Fibroblast of peridontal ligament (primary cell): ENCODE measurements around the gene LRTM1.

Source experiments
- DNase-seq: peaks from one replicate; pipeline ENCODE4 v3.0.0-alpha.2; 2010; ENCODE audit errors: extremely low read depth

The LRTM1 gene

DNA sequence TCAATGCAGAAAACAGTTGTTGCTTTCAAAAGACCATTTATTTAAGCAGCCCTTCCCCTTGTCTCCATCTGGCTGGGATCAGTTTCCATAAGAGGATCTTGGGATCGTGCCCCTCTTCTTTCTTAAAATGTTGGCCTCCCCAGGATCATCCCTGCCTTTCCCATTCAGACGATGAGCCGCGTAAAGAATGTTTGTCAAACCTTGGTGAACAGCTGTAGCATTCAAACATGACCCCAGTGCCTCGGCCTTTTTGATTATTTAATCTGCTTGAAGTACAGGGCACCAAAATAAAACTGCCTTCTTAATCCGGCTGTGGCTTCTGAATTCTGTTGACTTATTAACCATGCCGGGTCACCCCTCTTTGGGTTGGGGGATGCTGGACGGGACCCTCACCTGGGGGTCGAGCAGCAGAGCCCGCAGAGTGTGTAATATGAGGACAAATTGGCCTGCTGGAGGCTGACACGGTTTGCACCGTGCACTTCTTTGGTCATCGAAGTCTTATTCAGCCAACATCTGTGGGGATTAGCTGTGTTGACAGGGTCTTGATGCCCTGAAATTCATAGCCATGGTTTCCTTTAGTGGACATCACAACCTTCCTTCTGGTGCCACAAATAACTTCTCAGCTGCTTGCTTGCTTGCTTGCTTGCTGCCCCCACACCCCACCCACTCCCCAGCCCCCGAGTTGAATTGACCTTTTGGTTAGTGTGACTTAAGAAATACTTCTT lies at the start of gene LRTM1:
Gene LRTM1, minus strand, starts transcription at position 14 of the 725 bp plus-strand sequence. CDS start 148 bp downstream, outside the sequence.
- DNase-seq: no peak

DNA sequence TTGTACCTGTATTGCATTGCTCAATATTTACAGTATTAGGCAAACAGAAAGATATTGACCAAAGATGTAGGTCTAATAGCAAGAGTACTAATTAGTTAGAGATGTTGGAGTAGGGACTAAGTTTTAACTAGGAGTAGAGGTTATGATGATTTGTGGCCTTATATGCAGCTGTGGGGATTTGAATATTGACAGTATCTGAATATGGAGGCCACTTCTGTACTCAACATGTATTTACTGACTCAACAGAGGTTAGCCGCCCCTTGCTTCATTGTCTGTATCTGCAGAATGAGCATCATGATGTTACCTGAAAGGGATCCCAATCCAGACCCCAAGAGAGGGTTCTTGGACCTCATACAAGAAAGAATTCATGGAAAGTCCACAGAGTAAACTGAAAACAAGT lies 49.6 kb upstream of the LRTM1 start:
- DNase-seq: no peak

DNA sequence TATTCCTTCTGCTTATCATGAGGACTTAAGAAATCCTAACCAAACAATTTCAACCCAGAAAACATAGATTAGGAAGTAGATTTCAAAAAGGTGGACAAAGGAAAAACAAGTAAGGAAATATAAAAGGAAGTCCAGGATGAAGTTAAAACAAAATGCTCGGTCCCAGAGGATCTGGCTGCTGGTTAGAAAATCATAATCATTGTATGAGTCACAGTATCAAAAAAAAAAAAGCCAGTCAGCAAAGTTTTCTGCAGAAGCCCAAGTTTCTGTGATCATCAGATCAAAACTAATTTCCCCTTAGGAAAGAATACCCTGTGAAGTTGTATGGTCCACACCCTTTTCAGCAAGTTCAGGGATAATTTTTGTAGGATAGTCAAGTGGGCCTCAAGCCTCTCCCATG lies 43.0 kb upstream of the LRTM1 start:
- DNase-seq: peak; percentile 75

DNA sequence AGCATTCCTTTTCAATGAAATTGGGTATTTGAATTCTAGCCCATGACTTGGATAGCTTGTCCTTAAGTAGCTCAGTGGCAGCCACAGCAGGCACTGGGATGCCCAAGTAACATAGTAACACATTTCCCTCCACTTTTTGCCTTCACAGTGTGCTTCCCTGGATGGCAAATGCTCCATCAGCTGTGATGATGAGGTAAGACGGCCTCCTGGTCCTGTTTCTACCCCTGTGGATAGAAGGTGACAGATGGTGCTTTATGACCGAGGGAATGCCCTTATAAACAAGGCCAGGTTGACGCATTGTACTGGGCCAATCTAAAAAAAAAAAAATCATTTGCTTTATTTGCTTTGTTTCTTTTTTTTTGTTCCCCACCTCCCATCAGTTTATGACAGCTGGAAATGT lies 41.8 kb upstream of the LRTM1 start:
- DNase-seq: no peak

DNA sequence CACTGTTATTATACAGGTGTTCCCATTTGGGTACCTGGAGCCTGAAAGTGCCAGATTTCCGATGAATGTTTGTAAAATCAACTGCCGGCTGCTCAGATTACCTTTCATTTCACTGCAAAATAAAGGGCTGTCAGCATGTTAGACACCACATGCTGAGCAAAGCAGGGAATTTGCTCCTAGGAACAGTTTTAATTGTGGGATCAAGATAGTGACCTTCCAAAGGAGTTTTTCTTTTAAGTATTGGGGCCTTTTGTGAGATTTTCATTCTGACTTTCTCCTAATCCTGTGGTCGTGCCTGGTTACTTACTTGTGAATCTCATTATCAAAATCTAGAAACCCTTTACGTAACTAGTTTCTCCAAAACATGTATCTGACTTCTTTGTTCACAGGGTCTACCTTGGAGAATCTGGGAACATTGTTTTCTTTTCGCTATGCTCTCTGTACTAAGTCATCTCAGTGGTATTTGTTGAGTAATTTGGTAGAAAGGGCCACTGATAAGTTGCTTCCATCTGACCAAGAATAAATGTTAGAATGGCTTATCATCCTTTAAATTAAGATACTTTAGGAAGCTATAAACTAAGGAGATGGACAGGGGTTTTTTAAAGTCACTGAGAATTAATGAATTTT lies 40.8 kb upstream of the LRTM1 start:
- peak; percentile 58 for DNase-seq

DNA sequence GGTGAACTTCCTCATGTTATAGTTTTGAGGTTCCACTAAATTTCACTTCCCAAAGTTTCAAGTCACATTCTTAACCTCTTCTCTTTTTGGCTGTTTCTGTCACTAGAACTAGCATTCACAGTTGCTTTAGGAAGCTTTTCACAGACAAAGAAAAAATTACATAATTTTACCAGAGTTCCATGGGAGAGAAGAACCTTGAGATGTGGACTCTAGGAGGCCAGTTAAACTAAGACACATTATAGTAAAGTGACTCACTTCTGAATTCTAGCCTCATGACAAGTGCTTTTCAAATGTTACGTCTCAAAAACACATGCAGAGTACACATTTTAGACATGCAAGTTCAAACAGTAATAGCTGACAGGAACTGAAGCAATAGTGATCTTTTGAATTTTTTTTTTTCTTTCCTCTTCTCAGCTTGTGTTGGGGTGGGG lies 39.9 kb upstream of the LRTM1 start:
- peak; percentile 62 for DNase-seq

DNA sequence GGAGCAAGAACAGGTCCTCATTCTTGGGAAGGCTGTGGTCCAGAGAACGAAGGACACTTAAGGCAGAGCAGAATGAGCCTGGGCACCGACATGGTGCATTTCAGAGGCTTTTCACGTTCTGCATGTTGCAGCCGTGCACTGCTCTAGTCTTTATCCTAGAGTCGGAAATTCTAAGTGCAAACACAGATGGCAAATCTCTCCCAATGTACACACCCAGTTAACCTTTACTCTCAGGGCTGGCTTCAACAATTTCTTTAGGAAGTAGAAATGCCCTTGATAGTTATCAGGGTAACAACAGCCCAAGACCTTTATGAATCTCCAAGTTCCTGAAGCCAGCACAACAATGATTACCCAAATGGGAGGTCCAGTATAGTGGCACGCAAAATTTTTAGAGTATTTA lies 39.1 kb upstream of the LRTM1 start:
- DNase-seq: no peak

DNA sequence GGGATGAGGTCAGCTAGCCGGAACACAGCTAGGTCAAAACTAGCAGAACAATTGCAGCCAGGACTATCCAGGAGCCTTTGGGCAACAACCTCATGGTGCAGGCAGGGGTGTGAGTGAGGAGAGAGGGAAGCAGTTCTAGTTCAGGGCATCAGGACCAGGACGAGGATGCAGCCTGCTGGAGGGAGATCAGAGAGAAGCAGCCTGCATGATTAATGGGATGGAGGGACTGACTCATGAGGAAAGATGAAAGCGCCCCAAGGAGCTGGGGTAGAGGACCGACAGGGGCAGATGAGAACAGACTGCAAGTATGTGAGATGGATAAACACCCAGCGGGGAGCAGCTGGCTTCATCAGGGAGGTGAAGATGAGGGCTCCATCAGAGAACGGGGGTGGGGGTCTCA lies 37.9 kb upstream of the LRTM1 start:
- DNase-seq: peak; percentile 38

DNA sequence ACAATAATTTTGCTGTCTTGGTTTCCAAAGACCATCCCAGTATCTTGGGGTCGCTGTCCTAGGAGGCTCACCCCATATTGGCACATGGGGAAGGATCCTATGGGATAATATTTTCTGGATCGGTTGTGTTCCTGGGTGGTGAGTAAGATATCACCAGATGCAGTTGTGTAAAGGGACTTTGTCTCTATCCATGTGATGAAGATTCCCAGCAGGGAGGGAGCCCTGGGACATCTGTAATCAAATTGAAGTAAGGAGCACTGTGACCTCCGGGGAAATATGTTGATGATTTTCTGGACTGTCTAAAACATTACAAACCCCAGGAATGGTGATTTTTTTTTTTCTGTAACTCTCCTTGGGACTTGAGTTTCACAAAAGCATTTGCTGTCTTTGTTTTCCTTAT lies 36.2 kb upstream of the LRTM1 start:
- no peak for DNase-seq

DNA sequence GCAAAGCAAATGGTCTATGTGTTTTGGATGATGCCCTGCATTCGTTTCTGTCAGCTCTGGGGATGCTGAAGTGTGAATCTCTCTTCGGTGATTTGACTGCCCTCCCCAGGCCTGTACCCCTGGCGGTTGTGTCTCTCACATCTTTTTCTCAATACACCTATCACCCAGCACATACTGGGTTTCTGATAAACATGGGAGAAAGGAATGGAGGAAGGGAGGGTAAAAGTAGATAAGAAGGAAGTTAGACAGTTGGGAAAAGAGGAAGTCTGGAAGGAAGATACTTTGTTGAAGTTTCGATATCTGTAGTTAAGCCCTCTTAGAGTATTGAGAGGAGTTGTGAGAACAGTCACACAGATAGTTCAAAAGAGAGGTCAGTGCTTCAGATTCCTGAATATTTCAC lies 35.8 kb upstream of the LRTM1 start:
- DNase-seq: no peak

DNA sequence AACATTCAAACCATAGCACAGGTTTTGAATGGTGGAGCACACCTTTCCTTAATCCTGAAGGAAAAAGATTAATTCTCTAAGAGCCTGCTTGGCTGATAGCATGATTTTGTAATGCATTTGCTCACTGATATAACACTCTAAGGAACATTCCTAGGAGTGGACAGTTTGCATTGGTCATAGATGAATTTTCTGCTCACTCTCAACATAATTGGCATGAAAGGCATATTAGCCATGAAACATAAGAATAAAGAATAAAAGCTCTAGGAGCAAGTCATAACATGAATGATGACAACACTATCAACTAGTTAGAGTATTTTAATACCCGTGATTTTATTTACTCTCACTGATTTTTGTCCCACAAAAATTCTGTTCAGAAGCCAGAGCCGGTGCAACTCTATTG lies 34.3 kb upstream of the LRTM1 start:
- DNase-seq: no peak

DNA sequence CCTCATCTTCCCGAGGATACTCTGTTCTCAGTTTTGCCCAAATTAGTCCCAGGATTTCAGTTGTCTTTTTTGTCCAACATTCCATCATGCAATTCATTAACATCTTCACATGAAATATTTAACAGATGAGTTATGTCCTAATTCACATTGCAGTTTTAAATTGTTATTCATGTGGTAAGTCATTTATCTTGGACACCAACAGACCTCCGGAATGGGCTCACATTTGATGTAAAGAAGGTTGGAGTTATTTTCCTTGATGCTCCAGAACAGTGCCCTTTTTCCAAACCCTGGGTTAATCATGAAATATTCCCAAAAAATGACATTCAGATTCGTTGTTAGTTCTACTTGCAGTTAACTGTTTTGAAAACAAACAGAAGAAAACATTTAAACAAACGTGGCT lies 32.8 kb upstream of the LRTM1 start:
- DNase-seq: no peak

DNA sequence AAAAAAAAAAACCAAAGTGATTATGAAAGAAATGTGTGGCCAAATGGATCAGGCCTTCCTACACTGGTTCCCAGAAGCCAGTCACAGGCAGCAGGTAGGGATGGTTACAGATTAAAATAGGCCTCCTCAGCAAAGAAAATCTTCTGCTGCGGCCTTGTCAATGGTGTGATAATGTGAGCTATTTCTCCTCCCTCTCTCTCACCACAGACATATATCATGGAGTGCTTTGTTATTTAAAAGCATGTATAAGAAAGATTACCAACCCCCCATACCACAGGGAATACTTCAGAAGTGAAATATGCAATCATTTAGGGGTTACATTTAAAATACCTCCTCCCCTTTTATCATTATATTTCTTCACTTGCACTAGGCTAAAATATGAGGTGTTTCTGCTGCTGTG lies 32.2 kb upstream of the LRTM1 start:
- DNase-seq: no peak

DNA sequence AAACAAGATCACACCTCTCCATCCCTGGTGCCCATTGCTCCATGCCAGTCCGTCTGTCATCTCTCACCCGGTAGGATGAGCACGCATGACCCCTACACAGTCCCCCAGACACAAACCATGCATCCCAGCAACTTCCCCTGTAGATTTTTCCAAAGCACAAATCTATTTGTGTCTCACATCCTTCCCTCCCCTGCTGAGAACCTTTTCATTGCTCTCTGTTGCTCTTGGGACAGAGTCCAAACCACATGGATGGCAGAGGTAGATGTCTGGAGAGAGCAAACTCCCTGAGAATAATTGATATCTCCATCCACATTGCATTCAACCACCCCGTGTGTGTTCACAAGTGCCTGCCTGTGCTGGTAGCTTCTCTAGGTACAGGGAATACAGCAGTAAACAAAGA lies 29.9 kb upstream of the LRTM1 start:
- DNase-seq: no peak

DNA sequence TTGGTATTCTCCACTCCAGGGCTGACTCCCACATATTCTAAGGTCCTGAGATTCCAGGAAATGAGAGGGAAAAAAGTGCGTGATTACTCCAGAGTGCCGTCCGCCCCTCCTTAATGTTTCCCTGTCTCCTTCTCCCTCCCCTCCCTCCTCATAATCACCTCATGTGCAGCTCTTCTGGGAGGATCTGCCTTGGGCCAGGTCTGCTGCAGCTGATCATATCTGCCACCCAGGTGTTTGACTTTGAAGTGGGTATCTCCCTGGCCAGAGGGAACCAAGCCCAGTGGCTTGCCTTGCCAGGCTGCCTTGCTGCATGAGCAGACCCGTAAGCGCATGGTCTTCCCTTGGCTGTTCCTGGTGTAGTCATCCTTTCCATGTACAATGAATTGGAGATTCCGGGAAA lies 28.1 kb upstream of the LRTM1 start:
- no peak for DNase-seq

DNA sequence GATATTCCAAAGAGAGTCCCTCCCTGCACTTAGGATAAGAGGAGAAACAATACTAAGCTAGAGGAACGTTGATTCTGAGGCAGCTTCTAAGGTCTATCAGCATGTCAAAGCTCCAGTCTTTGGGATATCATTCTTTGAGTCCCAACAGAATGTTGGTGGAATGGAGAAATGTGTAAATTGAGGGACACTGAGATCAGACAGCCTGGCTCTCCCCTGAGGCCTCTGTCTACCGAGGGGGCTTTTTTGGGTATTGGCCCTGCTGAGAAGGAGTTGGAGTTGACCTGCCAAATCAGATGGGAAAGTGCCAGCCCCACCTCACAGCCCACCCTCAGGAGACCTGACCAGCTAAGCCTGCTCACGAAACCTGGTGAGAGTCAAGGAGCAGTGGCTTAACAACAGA lies 27.6 kb upstream of the LRTM1 start:
- DNase-seq: no peak

DNA sequence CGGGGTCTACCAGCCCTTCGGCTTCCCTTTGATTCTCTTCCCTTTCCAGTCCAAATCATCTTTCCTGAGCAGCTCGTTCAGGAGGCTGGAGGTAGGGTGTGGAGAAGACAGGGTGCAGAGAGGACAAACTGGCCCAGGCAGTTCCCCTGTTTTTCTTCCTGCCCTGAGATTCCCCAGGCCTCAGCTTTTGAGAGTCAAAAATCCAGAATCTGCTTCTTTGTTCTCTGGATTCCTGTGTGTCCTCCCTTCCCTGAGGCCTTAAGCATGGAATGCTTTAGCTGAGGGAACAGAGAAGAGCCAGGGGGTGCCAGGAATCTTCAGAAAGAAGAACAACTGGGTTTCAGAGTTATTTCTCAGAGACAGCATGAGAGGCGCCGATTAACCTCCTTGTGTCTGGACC lies 26.7 kb upstream of the LRTM1 start:
- no peak for DNase-seq

DNA sequence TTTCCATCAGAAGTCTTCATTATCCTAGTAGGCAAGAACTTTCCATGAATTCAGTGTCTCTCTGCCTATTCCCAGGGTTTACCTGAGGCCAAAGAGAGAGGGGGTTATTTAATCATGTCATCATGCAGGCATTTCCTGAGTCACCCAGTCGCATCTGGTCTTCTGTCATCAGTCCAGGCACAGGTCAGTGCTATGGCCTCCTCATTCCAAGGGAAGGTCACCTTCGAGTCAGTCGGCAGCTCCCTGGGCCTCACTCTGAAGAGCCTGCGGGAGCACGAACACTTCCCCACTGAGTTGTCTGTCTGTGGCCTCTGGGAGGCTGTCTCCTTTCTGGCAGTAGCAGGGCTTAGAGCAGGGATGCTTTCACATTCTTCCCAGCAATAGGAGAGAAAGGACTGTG lies 26.2 kb upstream of the LRTM1 start:
- DNase-seq: peak; percentile 30

DNA sequence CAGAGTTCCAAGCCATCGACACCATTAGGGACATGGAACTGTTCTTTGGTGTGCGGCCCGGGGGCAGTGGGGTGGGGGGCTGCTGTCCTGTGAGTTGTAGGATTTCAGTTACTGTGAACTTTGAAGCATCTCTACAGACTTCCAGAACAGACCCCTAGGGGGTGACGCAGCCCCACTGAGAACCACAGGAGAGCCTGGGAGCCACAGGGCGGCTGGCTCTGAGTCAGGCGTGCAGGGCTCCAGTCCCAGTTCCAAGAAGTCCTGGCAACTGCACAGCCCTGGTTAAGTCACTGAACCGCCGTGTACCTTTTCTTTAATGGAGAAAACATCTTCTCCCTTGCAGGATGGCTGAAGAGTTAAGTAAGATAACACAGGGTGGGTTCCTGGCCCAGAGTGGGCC lies 23.5 kb upstream of the LRTM1 start:
- peak; percentile 86 for DNase-seq

DNA sequence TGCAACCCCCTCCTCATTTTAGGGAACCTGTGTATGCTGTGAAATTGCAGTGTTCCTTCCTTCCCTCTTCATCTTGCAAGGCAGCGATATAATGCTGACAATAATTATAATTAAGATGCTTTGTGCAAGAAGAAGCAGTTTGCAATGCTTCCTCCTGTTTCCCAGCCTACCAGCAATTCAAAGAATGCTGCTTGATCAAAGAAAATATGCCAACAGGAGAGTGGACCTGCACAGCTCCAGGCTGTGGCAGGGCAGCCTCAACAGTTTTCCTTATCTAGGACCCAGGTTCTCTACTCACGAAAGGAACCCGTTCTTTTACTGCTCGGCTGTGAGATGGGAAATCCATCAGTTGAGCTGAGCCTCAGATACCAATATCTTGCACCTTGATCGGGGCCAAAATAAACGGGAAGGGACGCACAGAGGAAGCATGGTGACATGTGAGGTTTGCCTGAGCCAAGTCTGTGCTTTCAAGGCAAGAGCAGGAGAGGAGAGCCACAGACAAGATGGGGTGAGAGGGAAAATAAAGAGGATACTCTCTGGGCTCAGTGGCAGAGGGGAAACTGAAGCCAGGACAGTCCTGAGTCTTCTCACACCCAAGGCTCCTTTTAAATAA lies 22.6 kb upstream of the LRTM1 start:
- no peak for DNase-seq

DNA sequence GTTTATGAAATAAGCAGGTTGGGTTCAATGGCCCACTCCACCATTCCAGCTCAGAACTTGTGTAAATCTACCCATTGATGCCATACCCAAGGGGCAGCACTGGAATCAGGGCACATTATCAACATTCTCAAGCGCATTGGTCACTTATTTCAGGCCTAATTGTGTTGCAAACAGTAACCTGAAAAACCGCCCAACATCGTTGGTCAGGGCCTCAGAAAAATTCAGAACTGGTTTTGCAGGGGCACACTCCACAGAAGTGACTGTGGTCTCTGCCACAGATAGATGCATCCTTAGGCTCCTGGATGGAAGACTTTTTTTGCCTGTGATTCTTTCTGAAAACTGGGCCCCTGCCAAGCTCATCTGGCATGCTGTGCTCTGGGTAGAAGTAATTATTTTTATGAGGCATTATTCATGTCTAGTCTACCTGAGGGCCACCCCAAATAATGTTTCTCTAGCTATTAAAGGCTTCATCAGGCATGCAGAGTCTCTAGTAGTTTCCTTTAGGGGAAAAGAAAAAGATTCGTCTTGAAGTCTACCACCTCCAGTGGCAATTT lies 21.7 kb upstream of the LRTM1 start:
- DNase-seq: no peak

DNA sequence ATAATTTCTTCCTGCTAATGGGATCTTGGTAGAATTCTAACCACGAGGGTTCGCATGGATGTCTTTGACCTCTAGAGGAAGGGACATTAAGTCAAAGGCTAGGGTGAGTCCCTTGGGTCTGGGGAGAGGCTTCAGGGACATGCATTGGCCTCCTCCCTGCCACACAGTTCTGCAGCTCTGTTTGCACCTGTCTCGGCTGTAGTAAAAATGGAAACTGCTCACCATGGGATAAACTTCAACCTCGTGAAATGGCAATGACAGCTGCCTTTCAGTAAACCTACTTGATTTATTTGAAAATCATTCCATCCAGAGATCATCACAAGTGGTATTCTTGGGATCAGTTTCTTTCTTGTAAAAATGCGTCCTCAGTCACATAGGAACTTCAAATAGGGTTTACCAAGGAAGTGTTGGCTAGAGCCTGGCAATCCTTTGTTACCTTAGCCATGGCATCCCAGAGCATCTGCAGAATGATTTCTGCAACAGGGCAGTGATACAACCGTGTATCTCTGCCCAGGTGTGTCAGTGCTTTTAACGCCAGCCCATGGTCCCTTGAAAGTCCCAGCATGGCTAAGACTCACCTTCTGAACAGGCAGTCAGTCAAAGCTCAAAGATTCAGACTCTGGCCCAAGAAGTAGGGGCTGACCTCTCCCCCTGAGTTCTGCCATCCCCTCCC lies 14.0 kb upstream of the LRTM1 start:
- no peak for DNase-seq
